GM12873 (cell line): ENCODE data around the gene HDAC1.
A peak's percentile ranks its signal among the peaks of the same experiment; 100 is the strongest.

Experiments
- TF ChIP-seq, protein P1 (sequence below): IDR thresholded peaks from 2 replicates; pipeline ENCODE4 v1.5.1; 2012; ENCODE audit warnings: low read depth, mild to moderate bottlenecking, moderate library complexity, low read length, control low read depth; ENCODE audit not compliant: insufficient read depth; ENCODE audit errors: missing control alignments

Gene HDAC1

DNA sequence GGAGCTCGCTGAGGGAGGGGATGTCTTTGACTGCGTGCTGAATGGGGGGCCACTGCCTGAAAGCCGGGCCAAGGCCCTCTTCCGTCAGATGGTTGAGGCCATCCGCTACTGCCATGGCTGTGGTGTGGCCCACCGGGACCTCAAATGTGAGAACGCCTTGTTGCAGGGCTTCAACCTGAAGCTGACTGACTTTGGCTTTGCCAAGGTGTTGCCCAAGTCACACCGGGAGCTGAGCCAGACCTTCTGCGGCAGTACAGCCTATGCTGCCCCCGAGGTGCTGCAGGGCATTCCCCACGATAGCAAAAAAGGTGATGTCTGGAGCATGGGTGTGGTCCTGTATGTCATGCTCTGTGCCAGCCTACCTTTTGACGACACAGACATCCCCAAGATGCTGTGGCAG is 71.8 kb downstream of the HDAC1 start:
- TF ChIP-seq, protein P1, sequence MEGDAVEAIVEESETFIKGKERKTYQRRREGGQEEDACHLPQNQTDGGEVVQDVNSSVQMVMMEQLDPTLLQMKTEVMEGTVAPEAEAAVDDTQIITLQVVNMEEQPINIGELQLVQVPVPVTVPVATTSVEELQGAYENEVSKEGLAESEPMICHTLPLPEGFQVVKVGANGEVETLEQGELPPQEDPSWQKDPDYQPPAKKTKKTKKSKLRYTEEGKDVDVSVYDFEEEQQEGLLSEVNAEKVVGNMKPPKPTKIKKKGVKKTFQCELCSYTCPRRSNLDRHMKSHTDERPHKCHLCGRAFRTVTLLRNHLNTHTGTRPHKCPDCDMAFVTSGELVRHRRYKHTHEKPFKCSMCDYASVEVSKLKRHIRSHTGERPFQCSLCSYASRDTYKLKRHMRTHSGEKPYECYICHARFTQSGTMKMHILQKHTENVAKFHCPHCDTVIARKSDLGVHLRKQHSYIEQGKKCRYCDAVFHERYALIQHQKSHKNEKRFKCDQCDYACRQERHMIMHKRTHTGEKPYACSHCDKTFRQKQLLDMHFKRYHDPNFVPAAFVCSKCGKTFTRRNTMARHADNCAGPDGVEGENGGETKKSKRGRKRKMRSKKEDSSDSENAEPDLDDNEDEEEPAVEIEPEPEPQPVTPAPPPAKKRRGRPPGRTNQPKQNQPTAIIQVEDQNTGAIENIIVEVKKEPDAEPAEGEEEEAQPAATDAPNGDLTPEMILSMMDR: no peak

- TF ChIP-seq, protein P1: no peak
Measured at GRCh38 chr1:32364836-32365235, 73.0 kb downstream of the HDAC1 start.

GRCh38 chr1:32365445-32365844 is 73.6 kb downstream of the HDAC1 start:
- TF ChIP-seq, protein P1: no peak

DNA sequence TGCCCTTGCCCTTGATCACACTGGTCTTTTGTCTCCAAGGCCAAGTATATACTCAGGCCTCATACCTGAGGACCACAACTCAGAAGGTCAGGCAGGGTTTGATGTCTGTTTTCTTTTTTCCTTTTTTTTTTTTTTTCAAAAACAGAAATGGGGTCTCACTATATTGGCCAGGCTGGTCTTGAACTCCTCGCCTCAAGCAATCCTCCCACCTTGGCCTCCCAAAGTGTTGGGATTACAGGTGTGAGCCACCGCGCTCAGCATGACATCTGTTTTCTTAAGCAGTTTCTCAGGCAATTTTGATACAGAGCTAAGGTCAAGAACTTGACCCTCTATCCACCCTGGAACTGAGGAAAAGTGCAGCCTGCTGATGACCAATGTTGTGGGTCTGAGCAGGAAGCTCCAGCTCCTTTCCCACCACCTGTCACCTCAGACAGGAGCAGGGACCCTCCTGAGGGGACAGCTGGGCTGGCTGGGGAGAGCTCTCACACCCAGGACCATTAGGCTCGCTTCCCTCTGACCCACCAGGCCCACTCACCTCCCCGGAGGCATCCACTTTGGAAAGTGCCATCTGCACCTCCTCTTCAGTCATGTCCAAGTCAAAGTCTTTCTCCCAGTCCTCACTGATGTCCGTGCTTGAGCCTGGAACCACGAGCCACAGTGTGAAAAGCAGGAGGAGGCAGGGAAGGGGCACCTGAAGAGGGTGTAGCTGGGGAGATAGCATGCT is 76.2 kb downstream of the HDAC1 start:
- TF ChIP-seq, protein P1: no peak

GRCh38 chr1:32372149-32372756 is 80.4 kb downstream of the HDAC1 start:
- TF ChIP-seq, protein P1: peak; percentile 49

DNA sequence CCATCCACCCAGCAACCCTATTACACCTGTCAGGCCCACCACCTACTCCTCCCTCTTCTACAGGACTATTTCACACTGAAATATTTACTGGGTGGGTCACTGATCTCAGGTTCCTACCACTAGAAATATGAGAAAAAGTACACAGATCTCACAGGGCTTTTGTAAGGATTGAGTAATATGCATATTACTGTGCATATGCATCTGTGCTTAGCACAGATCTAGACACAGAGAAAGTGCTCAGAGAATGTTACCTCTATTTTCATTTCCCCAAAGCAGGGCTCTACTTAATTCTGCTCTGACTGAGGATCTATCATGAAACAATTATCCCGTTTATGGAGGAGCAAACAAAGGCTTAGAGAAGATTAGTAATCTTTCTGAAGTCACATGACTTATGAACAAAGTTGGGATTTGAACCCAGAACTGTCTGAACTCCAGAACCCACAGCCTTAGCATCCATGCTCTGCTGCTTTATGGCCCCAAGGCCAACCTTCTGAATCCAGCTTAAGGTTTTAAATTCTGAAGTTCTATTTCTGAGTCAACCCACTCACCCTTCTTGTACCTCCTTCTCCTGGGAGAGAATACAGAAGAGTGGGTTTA is 82.2 kb downstream of the HDAC1 start:
- TF ChIP-seq, protein P1: no peak

DNA sequence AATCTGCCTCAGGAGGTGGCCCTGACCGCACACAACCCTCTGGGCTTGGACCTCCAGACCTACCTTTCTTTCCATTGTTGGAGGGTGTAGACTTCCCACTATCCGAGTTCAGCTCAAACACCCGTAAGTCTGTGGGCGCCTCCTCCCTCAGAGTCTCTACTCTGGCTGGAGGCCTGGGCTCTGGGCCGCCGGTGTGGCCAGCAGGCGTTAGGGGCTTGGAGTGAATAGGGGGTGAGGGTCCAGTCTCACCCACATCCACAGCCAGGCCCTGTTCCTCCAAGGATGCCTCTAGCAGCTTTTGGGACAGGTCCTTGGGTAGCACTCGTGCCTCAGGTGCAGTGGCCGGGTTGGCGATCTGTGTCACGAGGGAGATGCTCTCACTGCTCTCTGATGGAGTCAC is 84.3 kb downstream of the HDAC1 start:
- TF ChIP-seq, protein P1: no peak
